NCI-H82 (cell line): ENCODE measurements around the gene DIPK2A.
A peak's percentile ranks its signal among the peaks of the same experiment; 100 is the strongest.

Experiments used
- DNase-seq: peaks from one replicate; lab custom pipeline; 2025; lab: John Stamatoyannopoulos, UW

The DIPK2A gene

GRCh38 chr3:143974271-143975238, 2.9 kb downstream of the DIPK2A start:
- peak; percentile 33 for DNase-seq

- peak; percentile 73 for DNase-seq
Measured at GRCh38 chr3:143975554-143976152, 4.0 kb downstream of the DIPK2A start.

- peak; percentile 33 for DNase-seq
Measured at GRCh38 chr3:143977341-143978262, 6.0 kb downstream of the DIPK2A start.

GRCh38 chr3:143978263-143978631, 6.6 kb downstream of the DIPK2A start:
- peak; percentile 33 for DNase-seq

GRCh38 chr3:143979041-143979440, 7.4 kb downstream of the DIPK2A start:
- DNase-seq = no peak

GRCh38 chr3:143979813-143980212, 8.2 kb downstream of the DIPK2A start:
- DNase-seq = peak; percentile 18

GRCh38 chr3:143988306-143988705, 16.7 kb downstream of the DIPK2A start:
- no peak for DNase-seq

- no peak for DNase-seq
Measured at GRCh38 chr3:143989461-143989860, 17.8 kb downstream of the DIPK2A start.

GRCh38 chr3:143991713-143992112, 20.1 kb downstream of the DIPK2A start:
- DNase-seq = no peak

GRCh38 chr3:143998266-143998665, 26.6 kb downstream of the DIPK2A start:
- no peak for DNase-seq

GRCh38 chr3:144003051-144003450, 31.4 kb downstream of the DIPK2A start:
- DNase-seq = no peak

- DNase-seq = no peak
Measured at GRCh38 chr3:144010371-144010770, 38.7 kb downstream of the DIPK2A start.

GRCh38 chr3:144011251-144011799, 39.7 kb downstream of the DIPK2A start:
- no peak for DNase-seq

GRCh38 chr3:144015133-144015532, 43.5 kb downstream of the DIPK2A start:
- no peak for DNase-seq

- no peak for DNase-seq
Measured at GRCh38 chr3:144018776-144019175, 47.2 kb downstream of the DIPK2A start.
